Cardiac muscle cell (in vitro differentiated cells and primary cell): ENCODE data around the gene HOXC5. TPM values are rescaled to one million over a fixed set of nuclear protein-coding genes. Genes with fewer than 3 reads are reported as not detected.

ENCODE experiments used
- DNase-seq, 2 donors: peaks; one replicate each; pipeline versions ENCODE4 v3.0.0 to v3.0.0-alpha.2; 2010 to 2017; ENCODE audit warnings: low read depth in 1 of 2, low spot score in 1 of 2
- H3K27ac ChIP-seq: fragments of 200-600 bp; sonication (generic); 2 replicates; pipeline ENCODE4 v1.5.1; 2016
- H3K27me3 ChIP-seq: fragments of 200-600 bp; sonication (generic); 2 replicates; pipeline ENCODE4 v1.6.0; 2016; ENCODE audit warnings: control low read depth
- H3K36me3 ChIP-seq: fragments of 200-600 bp; sonication (generic); 2 replicates; pipeline ENCODE4 v1.5.1; 2016; ENCODE audit warnings: control low read depth
- H3K4me1 ChIP-seq: fragments of 200-600 bp; sonication (generic); 2 replicates; pipeline ENCODE4 v1.8.1; 2017; ENCODE audit warnings: low read depth, mild to moderate bottlenecking, mixed run types
- H3K4me3 ChIP-seq: fragments of 200-600 bp; sonication (generic); 2 replicates; pipeline ENCODE4 v1.5.1; 2016; ENCODE audit warnings: mild to moderate bottlenecking
- H3K9me3 ChIP-seq: fragments of 200-600 bp; sonication (generic); 2 replicates; pipeline ENCODE4 v1.5.1; 2017; ENCODE audit warnings: low read depth, mild to moderate bottlenecking, control low read depth
- polyA plus RNA-seq: library from polyadenylated mRNA; unstranded; fragments of >200 nt; fragmentation: Nextera tagmentation; extraction: Ambion mirVana; gene quantifications from 2 replicates; pipeline ENCODE4 v1.2.1, GENCODE V29; 2016
- total RNA-seq: library from RNA; depleted of rRNA; stranded (reverse); fragments of >200 nt; gene quantifications from 2 replicates; pipeline ENCODE4 v1.2.3, GENCODE V29; 2016
- TF ChIP-seq, protein P1 (sequence below): IDR thresholded peaks from 2 replicates; pipeline ENCODE4 v1.5.1; 2012; ENCODE audit warnings: low read depth, mild to moderate bottlenecking, low read length

The HOXC5 gene
- total and polyA plus RNA-seq, 2 experiments from 2014 or later: not detected

DNA sequence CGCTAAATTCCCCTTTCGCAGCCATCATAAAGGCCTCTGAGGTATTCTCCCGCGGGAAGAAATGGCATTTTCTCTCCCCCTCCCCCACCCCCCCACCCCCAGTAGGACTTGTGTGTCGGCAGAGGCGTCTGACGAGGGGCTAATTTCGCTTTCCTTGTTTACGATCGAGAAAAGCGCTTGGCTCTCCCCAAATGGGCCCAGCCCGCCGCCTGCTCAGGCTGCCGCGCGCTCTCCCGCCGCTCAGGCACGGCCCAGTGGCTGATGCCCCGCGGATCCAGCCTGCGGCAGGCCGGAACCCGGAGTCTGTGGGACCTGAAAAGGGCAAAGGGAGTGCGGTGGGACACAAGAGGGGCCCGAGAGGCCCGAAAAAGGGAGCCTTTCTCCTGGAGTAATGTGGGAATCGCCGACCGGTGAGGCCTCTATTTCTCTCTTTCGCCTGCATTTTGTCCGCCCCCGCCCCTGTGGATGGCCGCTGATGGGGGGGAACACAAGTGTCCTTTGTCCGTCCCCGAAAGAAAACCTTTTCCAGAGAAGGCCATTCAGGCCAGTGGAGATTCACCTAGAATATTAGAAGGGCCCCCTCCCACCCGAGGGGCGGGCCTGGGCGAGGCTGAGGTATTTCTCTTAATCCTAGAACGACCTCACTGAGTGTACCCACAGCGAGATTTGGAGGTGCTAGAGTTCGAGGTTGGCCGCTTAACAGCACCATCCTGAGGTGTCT lies 13.6 kb upstream of the HOXC5 start:
- H3K27ac ChIP-seq: no peak overlapping the region
- peaks cover 100% of the 10 kb centered on the region for H3K27me3 ChIP-seq
- no peak for DNase-seq
- H3K36me3 ChIP-seq: no peaks in the 10 kb centered on the region
- H3K4me1 ChIP-seq: peaks cover 19% of the 10 kb centered on the region
- H3K4me3 ChIP-seq: no peak overlapping the region
- no peaks in the 10 kb centered on the region for H3K9me3 ChIP-seq
- TF ChIP-seq, protein P1, sequence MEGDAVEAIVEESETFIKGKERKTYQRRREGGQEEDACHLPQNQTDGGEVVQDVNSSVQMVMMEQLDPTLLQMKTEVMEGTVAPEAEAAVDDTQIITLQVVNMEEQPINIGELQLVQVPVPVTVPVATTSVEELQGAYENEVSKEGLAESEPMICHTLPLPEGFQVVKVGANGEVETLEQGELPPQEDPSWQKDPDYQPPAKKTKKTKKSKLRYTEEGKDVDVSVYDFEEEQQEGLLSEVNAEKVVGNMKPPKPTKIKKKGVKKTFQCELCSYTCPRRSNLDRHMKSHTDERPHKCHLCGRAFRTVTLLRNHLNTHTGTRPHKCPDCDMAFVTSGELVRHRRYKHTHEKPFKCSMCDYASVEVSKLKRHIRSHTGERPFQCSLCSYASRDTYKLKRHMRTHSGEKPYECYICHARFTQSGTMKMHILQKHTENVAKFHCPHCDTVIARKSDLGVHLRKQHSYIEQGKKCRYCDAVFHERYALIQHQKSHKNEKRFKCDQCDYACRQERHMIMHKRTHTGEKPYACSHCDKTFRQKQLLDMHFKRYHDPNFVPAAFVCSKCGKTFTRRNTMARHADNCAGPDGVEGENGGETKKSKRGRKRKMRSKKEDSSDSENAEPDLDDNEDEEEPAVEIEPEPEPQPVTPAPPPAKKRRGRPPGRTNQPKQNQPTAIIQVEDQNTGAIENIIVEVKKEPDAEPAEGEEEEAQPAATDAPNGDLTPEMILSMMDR: no peak

DNA sequence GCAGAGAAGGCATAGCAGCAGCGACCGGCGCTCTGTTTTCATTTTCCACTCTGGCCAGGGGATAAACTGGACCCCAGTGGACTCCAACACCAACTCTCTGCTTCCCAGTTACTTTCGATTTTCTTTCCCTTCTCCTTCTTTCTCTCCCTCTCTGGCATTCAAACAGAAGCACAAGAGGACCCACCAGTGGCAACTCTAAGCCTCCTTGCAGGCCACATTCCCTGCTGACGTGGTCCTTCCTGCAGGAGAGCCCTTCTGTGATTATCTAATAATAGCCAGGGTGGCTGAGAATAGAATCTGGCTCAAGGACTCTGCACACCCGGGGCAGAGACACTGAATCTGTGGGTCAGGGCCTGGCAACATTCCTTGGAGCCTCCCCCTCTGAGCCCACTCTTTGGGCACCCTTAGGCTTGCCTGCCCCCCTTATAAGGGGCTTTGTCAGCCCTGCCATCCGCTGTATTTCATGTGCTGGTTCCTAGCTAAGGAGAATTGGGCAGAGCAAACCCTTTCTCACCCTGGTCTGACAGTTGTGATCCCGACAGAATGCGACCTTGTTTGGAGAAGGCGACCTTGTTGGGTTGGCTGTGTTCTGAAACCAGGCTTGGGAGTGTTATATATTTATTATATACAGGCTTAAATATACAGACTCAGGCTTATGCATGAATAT lies 12.8 kb upstream of the HOXC5 start:
- peak in 1 of 2 donors; percentile 63 for DNase-seq

DNA sequence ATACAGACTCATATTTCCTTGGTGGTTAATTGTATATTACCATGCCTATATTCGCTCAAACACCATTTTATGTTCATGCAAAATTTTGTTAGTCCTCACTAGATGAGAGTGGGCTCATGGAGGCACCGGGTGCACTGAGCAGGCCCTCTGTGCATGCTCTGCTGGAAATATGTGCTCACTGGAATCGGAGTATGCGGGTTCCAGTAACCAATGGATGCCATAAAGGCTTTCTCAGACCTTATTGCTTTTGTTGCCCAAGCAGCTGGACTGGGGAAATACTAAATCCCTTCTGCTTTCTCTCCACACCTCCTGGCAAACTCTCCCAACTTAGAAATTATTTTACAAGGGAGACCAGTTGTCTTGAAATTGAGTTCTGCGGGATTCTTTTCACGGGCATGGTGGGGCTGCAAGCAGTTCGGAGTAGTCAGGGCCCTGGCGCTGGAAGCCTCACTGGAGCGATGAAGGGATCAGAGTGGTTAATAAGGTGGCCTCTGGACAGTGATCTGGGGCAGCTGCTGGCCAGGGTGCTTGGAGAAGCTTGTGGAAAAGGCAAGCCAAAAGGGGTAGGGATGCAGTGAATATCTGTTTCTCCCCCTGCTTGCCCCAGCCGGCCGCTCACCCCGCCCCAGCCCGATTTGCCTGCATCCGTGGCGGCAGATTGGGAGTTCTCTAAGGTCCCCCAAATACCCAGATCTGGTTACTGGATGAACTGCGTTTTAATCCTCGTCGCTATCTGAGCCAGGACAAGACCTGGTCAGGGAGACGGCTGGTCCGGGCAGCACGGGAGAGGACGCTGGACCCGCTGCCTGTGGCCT lies 12.1 kb upstream of the HOXC5 start:
- TF ChIP-seq, protein P1: no peak
- Histone ChIP-seq H3K27me3 (peaks cover 100% of the 10 kb centered on the region), H3K4me3 (no peak overlapping the region), H3K9me3 (no peaks in the 10 kb centered on the region), H3K4me1 (peaks cover 19% of the 10 kb centered on the region), H3K27ac (no peak overlapping the region), H3K36me3 (no peaks in the 10 kb centered on the region)
- DNase-seq: no peak

More for the DNA sequence above, 12.8 kb upstream of the HOXC5 start:
- Histone ChIP-seq H3K27me3 (peaks cover 100% of the 10 kb centered on the region), H3K9me3 (no peaks in the 10 kb centered on the region), H3K4me3 (no peak overlapping the region), H3K27ac (peak overlapping the region; percentile 2), H3K36me3 (no peaks in the 10 kb centered on the region), H3K4me1 (peaks cover 19% of the 10 kb centered on the region)
- TF ChIP-seq, protein P1: no peak

DNA sequence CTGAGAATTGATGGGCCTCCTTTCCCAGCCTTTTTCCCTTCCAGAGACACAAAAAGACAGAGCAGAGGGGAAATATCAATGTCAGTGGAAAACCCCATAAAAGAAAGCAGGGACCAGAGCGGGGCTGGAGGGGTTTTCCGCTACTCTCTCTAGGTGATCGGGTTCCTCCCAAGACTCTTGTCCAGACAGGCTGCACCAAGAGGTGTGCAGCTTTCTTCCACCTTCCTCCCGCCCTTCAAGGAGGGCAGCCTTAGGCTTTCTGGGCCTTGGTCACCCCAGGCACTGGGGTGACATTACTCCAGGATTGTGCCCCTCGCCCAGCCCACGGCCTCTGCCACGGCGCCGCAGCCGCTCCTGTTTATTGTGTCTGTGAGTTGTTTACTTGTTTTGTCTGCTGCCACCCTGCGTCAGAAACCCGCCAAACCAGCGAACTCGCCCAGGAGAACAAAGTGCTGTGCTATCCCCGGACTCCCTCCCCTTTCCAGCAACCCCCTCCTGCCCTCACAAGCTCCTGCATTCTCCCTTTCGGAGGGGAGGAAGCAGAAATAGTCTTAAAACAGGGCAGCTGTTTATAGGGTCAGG lies 11.3 kb upstream of the HOXC5 start:
- TF ChIP-seq, protein P1: peak; percentile 12
- H3K9me3 ChIP-seq: no peaks in the 10 kb centered on the region
- peaks cover 100% of the 10 kb centered on the region for H3K27me3 ChIP-seq
- no peak for DNase-seq
- H3K36me3 ChIP-seq: no peaks in the 10 kb centered on the region
- peaks cover 19% of the 10 kb centered on the region for H3K4me1 ChIP-seq
- H3K27ac ChIP-seq: no peak overlapping the region
- H3K4me3 ChIP-seq: no peak overlapping the region

DNA sequence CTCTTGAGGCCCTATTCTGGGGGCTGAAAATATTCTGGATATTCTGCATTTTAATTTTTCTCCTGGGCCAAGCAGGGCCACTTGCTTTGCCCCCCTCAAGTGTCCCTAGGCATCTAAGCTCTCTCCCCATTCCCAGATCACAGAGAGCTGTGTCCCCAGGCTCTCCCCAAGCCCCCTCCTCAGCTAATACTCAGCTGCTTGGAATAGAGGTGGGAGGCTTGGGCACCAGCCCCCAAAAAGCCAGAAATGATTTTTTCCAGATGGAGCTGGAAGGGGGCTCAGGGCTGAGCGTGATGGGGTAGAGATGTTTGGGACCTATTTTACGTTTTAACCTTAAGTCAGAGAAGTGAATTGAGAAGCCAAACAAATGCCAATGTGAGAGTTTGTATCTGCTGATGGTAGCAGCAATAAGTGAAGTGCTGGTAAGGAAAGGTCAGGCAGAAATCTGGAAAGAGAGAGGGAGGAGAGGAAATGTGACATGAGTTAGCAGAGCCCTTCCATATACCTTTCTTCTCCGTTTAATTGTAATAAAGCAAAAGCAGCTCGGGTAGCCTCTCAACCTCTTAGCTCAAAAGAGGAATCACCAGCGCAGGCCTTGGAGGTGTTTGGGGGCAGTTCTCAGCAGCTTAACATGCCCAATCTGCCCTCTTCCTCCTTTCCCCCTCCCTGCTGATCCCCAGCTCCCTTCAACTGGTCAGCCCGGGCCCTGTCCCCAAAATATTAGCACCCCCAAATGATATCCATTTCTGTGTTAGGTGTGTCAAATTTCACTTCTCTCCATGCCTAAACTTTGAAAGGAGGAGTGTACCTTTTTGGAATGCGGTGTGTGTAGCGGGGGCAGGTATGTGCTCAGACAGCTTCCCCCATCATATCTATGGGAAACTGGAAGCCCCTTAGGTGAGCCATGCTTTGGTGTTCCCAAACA lies 9.6 kb upstream of the HOXC5 start:
- no peaks in the 10 kb centered on the region for H3K36me3 ChIP-seq
- no peak overlapping the region for H3K4me3 ChIP-seq
- TF ChIP-seq, protein P1: no peak
- H3K9me3 ChIP-seq: no peaks in the 10 kb centered on the region
- no peak overlapping the region for H3K27ac ChIP-seq
- peaks cover 100% of the 10 kb centered on the region for H3K27me3 ChIP-seq
- H3K4me1 ChIP-seq: peaks cover 19% of the 10 kb centered on the region
- no peak for DNase-seq
